K562 (cell line): ENCODE results near the gene ZMIZ1. TPM values are rescaled to one million over a fixed set of nuclear protein-coding genes. Genes with fewer than 3 reads are reported as not detected.
"Not testable (repeated sequence)": the region's sequence is repeated elsewhere in the genome, so short reads cannot be mapped to it uniquely, and the experiment has no call there.

Experiments
- ATAC-seq: fragments of 200-7000 bp; cut with Tn5 transposase; 3 replicates; pipeline ENCODE4 v1.9.1; 2020; ENCODE audit warnings: moderate library complexity
- BruUV-seq: library from RNA; stranded (reverse); fragments of 400-500 nt; replicated peaks from 2 replicates; lab custom pipeline; 2021; lab: Mats Ljungman, UMichigan
- CTCF ChIA-PET: fragments of 300-600 bp; formaldehyde crosslinking; extraction: SDS; loops from one replicate; lab custom pipeline; 2021; ENCODE audit warnings: low intra/inter-chr PET ratio; lab: Yijun Ruan, JAX
- POLR2A ChIA-PET: fragments of 300-600, 350-650 bp; sonication (Branson Sonifier 250); formaldehyde crosslinking; extraction: SDS; loops from one replicate; lab custom pipeline; 2021; ENCODE audit warnings: antibody characterized with exemption, inconsistent platforms; lab: Yijun Ruan, JAX
- DNase-seq, 4 experiments: peaks; one replicate each; pipeline versions ENCODE4 v3.0.0 to v3.0.0-alpha.2; 2011 to 2018; ENCODE audit warnings: low spot score in 3 of 4, mixed read lengths in 3 of 4; ENCODE audit errors: extremely low read depth in 1 of 4
- FAIRE-seq: peaks from 2 replicates; lab custom pipeline; 2011; peaks lifted over from hg19 to GRCh38; lab: Jason Lieb, UNC
- H2AFZ ChIP-seq: 2 replicates; pipeline ENCODE4 v1.6.0; 2011; ENCODE audit warnings: low read depth, low read length, control low read depth, inconsistent platforms
- H3K27ac ChIP-seq: fragments of 200-600 bp; 3 replicates; pipeline ENCODE4 v1.8.0; 2011; ENCODE audit warnings: low read depth, mild to moderate bottlenecking, control low read depth, inconsistent platforms, low read length, moderate library complexity, mixed read lengths; ENCODE audit errors: extremely low read depth
- H3K27me3 ChIP-seq, 2 experiments: fragments of 300-600 bp in 1 of 2; 2 replicates in 1 of 2; 3 replicates in 1 of 2; pipeline versions ENCODE4 v1.6.0 to v1.8.0; 2011; ENCODE audit warnings: inconsistent platforms in 2 of 2, low read length in 2 of 2, mild to moderate bottlenecking in 1 of 2, mixed read lengths in 1 of 2, moderate library complexity in 1 of 2; ENCODE audit not compliant: control insufficient read depth in 2 of 2, insufficient read depth in 2 of 2
- H3K36me3 ChIP-seq: fragments of 300-600 bp; 3 replicates; pipeline ENCODE4 v1.8.0; 2011; ENCODE audit warnings: mild to moderate bottlenecking, low read length, inconsistent platforms; ENCODE audit not compliant: control insufficient read depth, insufficient read depth
- H3K4me1 ChIP-seq, 2 experiments: fragments of 200-600 bp in 1 of 2; replicated peaks in 1 of 2; 2 replicates in 1 of 2; 3 replicates in 1 of 2; pipeline versions ENCODE4 v1.5.1 to v1.8.0; 2011; ENCODE audit warnings: inconsistent platforms in 2 of 2, low read length in 2 of 2, mild to moderate bottlenecking in 1 of 2, mixed read lengths in 1 of 2, moderate library complexity in 1 of 2; ENCODE audit not compliant: control insufficient read depth in 2 of 2, insufficient read depth in 2 of 2
- H3K4me2 ChIP-seq: 2 replicates; pipeline ENCODE4 v1.6.1; 2011; ENCODE audit warnings: low read length, control low read depth, inconsistent platforms, mixed read lengths; ENCODE audit not compliant: insufficient read depth
- H3K4me3 ChIP-seq: fragments of 200-600 bp; sonication (generic), shearing (Covaris generic); 2 replicates; pipeline ENCODE4 v1.5.1; 2016; ENCODE audit warnings: control low read depth, inconsistent platforms
- H3K79me2 ChIP-seq: fragments of 200-600 bp; 3 replicates; pipeline ENCODE4 v1.8.0; 2011; ENCODE audit warnings: low read length, inconsistent platforms; ENCODE audit not compliant: control insufficient read depth, insufficient read depth
- H3K9ac ChIP-seq, 2 experiments: 2 replicates each; pipeline versions ENCODE4 v1.6.0 to v1.6.1; 2011; ENCODE audit warnings: low read depth in 2 of 2, low read length in 2 of 2, control low read depth in 1 of 2, inconsistent platforms in 1 of 2, mild to moderate bottlenecking in 1 of 2, mixed read lengths in 1 of 2; ENCODE audit not compliant: insufficient read depth in 1 of 2
- H3K9me1 ChIP-seq: one replicate; pipeline ENCODE4 v1.6.0; 2011; ENCODE audit warnings: inconsistent platforms, mild to moderate bottlenecking, low read length, moderate library complexity; ENCODE audit not compliant: control insufficient read depth, insufficient read depth
- H3K9me3 ChIP-seq: replicated peaks from 2 replicates; pipeline ENCODE4 v1.5.1; 2011; ENCODE audit warnings: low read depth, low read length, inconsistent platforms; ENCODE audit not compliant: control insufficient read depth, insufficient read depth
- H4K20me1 ChIP-seq: replicated peaks from 2 replicates; pipeline ENCODE4 v1.6.1; 2011; ENCODE audit warnings: low read length, inconsistent platforms, mixed read lengths; ENCODE audit not compliant: control insufficient read depth, insufficient read depth
- ARID2 ChIP-seq: fragments of 450-650 bp; IDR thresholded peaks from 2 replicates; pipeline ENCODE4 v1.6.1; 2017; ENCODE audit warnings: antibody characterized with exemption, mild to moderate bottlenecking
- BRD9 ChIP-seq: fragments of 450-650 bp; IDR thresholded peaks from 2 replicates; pipeline ENCODE4 v1.6.1; 2018; ENCODE audit warnings: low read depth; ENCODE audit not compliant: partially characterized antibody
- DNMT1 ChIP-seq: fragments of 450-650 bp; IDR thresholded peaks from 2 replicates; pipeline ENCODE4 v1.6.1; 2016; ENCODE audit warnings: antibody characterized with exemption, mild to moderate bottlenecking
- HDGF ChIP-seq: fragments of 450-650 bp; IDR thresholded peaks from 2 replicates; pipeline ENCODE4 v1.6.1; 2016
- MIER1 ChIP-seq: fragments of 450-650 bp; IDR thresholded peaks from 2 replicates; pipeline ENCODE4 v1.6.1; 2016; ENCODE audit warnings: antibody characterized with exemption, mild to moderate bottlenecking, low read depth
- SLC30A9 ChIP-seq: fragments of 250-450 bp; sonication (Bioruptor Pico); IDR thresholded peaks from 2 replicates; pipeline ENCODE4 v1.8.0; 2022; ENCODE audit warnings: mild to moderate bottlenecking, moderate library complexity
- ZNF316 ChIP-seq: fragments of 450-650 bp; IDR thresholded peaks from 2 replicates; pipeline ENCODE4 v1.6.1; 2016
- WGBS: fragments of 100-300 bp; shearing (Covaris generic); methylation state at CpG from one replicate; pipeline ENCODE4 v1.1.6; 2016; ENCODE audit warnings: low coverage, mixed read lengths; ENCODE audit not compliant: insufficient coverage; ENCODE audit errors: missing lambda C conversion rate; 5-methylcytosine and 5-hydroxymethylcytosine counted together
- in situ Hi-C: fragments of 300-500 bp; cut with MboI; formaldehyde crosslinking; loops from 4 replicates; pipeline ENCODE4 v1.15.0; 2018; ENCODE audit warnings: inconsistent platforms, mixed read lengths
- intact Hi-C: fragments of 100-400 bp; cut with micrococcal nuclease; formaldehyde crosslinking; loops from 2 replicates; pipeline ENCODE4 v1.14.2; 2022
- polyA plus RNA-seq, 8 experiments: library from polyadenylated mRNA; depleted of rRNA in 4 of 8; stranded (reverse) in 5 of 8; unstranded in 3 of 8; fragments of >200 nt; fragmentation: Nextera tagmentation in 2 of 8; fragmentation: Illumina TruSeq in 1 of 8; extraction: Ambion mirVana in 2 of 8; extraction: Trizol in 1 of 8; gene quantifications; 2 replicates each; pipeline versions ENCODE4 v1.2.1 to v1.2.3, GENCODE V29; 2011 to 2014; ENCODE audit warnings: inconsistent platforms in 1 of 8, missing spikeins in 1 of 8
- total RNA-seq, 7 experiments: library from RNA; depleted of rRNA in 6 of 7; stranded (reverse); fragments of >200 nt in 6 of 7; fragmentation: Illumina TruSeq in 2 of 7; extraction: Trizol in 2 of 7; gene quantifications; 2 replicates each; pipeline versions ENCODE4 v1.2.1 to v1.2.3, GENCODE V29; 2011 to 2021; ENCODE audit warnings: low replicate concordance in 1 of 7
- TF ChIP-seq, protein P1 (sequence below): fragments of 250-450 bp; sonication (Bioruptor Pico); IDR thresholded peaks from 2 replicates; pipeline ENCODE4 v1.5.1; 2021; ENCODE audit warnings: mild to moderate bottlenecking
- TF ChIP-seq, protein P2 (sequence below): fragments of 450-650 bp; conservative IDR thresholded peaks from 2 replicates; pipeline ENCODE4 v1.6.1; 2016; ENCODE audit warnings: missing genetic modification characterization, low read depth, mild to moderate bottlenecking, control low read depth, missing compliant biosample characterization
- TF ChIP-seq, protein P3 (sequence below), 2 experiments: fragments of 450-650 bp; IDR thresholded peaks; 2 replicates each; pipeline ENCODE4 v1.6.1; 2016

ZMIZ1 gene
- total and polyA plus RNA-seq, 9 of the 15 experiments (the other 6 are each of a cell fraction or from before 2014, with no cell fraction given) = 1.0 to 37.3 (median 4.3) TPM

DNA sequence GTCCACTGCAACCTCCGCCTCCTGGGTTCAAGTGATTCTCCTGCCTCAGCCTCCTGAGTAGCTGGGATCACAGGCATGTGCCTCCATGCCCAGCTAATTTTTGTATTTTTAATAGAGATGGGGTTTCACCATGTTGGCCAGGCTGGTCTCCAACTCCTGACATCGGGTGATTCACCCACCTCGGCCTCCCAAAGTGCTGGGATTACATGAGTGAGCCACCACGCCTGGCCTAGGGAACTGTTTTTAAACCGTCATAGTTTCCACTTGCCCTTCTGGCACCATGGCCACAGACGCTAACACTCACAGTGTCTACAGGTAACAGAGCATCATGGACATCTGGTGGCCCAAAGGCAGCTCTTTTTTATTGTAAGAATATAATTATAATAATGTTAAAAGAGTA, 32.4 kb upstream of the ZMIZ1 start:
- FAIRE-seq, H3K9me1 ChIP-seq, ATAC-seq, CTCF ChIA-PET, intact Hi-C loops, H4K20me1 ChIP-seq, H3K27ac ChIP-seq, H3K36me3 ChIP-seq, DNase-seq, BruUV-seq, in situ Hi-C loops, H3K4me3 ChIP-seq, H2AFZ ChIP-seq, H3K27me3 ChIP-seq, H3K9me3 ChIP-seq, H3K9ac ChIP-seq, H3K79me2 ChIP-seq, H3K4me2 ChIP-seq: not testable (repeated sequence)
- POLR2A ChIA-PET = interaction anchor here (1.6 to 2.2 kb wide), 2 partner anchors 8 to 19 kb away, joined by 5 to 11 read pairs; no protein-coding TSS in a partner anchor
- H3K4me1 ChIP-seq = peaks cover 0 to 36% of the 10 kb centered on the region in 2 experiments; a peak in 4 of 5 replicates
- 58% methylated on average over 6 of the region's 6 CpGs for WGBS

DNA sequence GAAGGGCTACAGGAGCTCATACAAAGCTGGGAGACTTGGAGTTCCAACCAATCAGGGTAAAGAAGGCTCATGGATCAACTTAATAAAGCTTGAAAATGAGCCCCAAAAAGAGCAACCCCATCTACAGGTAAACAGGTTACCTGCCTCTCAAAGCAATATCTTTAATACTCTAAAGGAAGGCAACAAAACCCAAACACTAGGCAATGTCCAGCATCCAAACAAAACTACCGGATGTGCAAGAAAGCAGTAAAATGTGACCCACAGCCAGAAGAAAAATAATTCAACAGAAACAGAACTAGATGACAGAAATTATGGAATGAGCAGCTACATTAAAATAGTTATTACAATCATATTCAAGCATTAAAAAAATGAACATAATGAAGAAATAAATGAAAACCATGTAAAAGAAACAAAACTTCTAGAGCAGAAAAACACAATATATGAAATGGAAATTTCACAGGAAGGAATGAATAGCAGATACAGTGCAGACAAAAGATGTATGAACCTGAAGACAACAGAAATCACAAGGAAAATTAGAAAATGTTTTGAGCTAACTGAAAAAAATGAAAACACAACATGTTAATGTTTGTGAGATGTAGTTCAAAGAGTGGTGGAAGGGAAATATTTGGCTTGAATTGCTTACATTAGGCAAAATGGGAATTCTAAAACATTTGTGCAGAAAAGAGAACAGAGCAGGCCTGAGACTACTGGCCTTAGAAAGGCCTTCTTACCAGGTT, 30.5 kb upstream of the ZMIZ1 start:
- in situ Hi-C loops (no loop called here), intact Hi-C loops (no loop called here)
- H3K27me3 ChIP-seq = no peaks in the 10 kb centered on the region
- ATAC-seq (no peak; the same call in 2 of the 3 replicates), FAIRE-seq (no peak), DNase-seq (no peak)
- peak overlapping the region in 1 of 2 experiments; percentile 25; a peak in 2 of 4 replicates for H3K9ac ChIP-seq
- BruUV-seq = no TSS peak
- H3K4me1 ChIP-seq = peaks cover 0 to 22% of the 10 kb centered on the region in 2 experiments; a peak in 4 of 5 replicates
- H3K4me3 ChIP-seq = no peak overlapping the region
- H3K4me2 ChIP-seq = peak overlapping the region; percentile 65
- H3K9me1 ChIP-seq = no peaks in the 10 kb centered on the region
- H3K27ac ChIP-seq = peak overlapping the region; percentile 41
- 85% methylated on average over 1 of the region's 1 CpG for WGBS
- H2AFZ ChIP-seq = peak overlapping the region; percentile 97
- H3K79me2 ChIP-seq = no peaks in the 10 kb centered on the region
- H4K20me1 ChIP-seq = no peaks in the 10 kb centered on the region
- ChIA-PET CTCF (no interaction called here), POLR2A (interaction anchor here (0.6 to 2.3 kb wide), 9 partner anchors 9 to 197 kb away, joined by 3 to 11 read pairs (median 4); no protein-coding TSS in a partner anchor)
- H3K36me3 ChIP-seq = no peaks in the 10 kb centered on the region
- H3K9me3 ChIP-seq = no peaks in the 10 kb centered on the region
- TF ChIP-seq, protein P1, sequence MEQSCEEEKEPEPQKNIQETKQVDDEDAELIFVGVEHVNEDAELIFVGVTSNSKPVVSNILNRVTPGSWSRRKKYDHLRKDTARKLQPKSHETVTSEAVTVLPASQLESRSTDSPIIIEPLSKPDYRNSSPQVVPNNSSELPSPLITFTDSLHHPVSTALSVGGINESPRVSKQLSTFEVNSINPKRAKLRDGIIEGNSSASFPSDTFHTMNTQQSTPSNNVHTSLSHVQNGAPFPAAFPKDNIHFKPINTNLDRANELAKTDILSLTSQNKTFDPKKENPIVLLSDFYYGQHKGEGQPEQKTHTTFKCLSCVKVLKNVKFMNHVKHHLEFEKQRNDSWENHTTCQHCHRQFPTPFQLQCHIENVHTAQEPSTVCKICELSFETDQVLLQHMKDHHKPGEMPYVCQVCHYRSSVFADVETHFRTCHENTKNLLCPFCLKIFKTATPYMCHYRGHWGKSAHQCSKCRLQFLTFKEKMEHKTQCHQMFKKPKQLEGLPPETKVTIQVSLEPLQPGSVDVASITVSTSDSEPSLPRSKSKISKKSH (CRISPR knock-in tag) = no peak
- TF ChIP-seq, protein P2, sequence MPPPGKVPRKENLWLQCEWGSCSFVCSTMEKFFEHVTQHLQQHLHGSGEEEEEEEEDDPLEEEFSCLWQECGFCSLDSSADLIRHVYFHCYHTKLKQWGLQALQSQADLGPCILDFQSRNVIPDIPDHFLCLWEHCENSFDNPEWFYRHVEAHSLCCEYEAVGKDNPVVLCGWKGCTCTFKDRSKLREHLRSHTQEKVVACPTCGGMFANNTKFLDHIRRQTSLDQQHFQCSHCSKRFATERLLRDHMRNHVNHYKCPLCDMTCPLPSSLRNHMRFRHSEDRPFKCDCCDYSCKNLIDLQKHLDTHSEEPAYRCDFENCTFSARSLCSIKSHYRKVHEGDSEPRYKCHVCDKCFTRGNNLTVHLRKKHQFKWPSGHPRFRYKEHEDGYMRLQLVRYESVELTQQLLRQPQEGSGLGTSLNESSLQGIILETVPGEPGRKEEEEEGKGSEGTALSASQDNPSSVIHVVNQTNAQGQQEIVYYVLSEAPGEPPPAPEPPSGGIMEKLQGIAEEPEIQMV (tag) = peak; percentile 39; the same call in 1 of the 2 replicates
- TF ChIP-seq ARID2 = peak; percentile 4; the same call in 1 of the 2 replicates
- TF ChIP-seq ZNF316 = no peak
- TF ChIP-seq HDGF = peak; percentile 46; the same call in 1 of the 2 replicates
- TF ChIP-seq SLC30A9 (CRISPR knock-in tag) = no peak
- TF ChIP-seq, protein P3, sequence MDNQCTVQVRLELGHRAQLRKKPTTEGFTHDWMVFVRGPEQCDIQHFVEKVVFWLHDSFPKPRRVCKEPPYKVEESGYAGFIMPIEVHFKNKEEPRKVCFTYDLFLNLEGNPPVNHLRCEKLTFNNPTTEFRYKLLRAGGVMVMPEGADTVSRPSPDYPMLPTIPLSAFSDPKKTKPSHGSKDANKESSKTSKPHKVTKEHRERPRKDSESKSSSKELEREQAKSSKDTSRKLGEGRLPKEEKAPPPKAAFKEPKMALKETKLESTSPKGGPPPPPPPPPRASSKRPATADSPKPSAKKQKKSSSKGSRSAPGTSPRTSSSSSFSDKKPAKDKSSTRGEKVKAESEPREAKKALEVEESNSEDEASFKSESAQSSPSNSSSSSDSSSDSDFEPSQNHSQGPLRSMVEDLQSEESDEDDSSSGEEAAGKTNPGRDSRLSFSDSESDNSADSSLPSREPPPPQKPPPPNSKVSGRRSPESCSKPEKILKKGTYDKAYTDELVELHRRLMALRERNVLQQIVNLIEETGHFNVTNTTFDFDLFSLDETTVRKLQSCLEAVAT (IDR thresholded peaks at IDR 0.05) = 0 out of 4 replicates have a peak, but pooled peaks of 1 of the 2 experiments have one; percentile 19
- TF ChIP-seq MIER1 = 0 out of 2 replicates have a peak, but pooled peaks have one; percentile 28
- TF ChIP-seq DNMT1 = peak; percentile 19; the same call in 1 of the 2 replicates
- peak; percentile 65 for TF ChIP-seq BRD9
